Fibroblast of skin of right quadriceps (primary cell): ENCODE data around the gene UNC45B.
"Not testable (repeated sequence)": the region's sequence is repeated elsewhere in the genome, so short reads cannot be mapped to it uniquely, and the experiment has no call there.

ENCODE experiments used
- DNase-seq: peaks from one replicate; pipeline ENCODE4 v3.0.0-alpha.2; 2013

Gene UNC45B, protein sequence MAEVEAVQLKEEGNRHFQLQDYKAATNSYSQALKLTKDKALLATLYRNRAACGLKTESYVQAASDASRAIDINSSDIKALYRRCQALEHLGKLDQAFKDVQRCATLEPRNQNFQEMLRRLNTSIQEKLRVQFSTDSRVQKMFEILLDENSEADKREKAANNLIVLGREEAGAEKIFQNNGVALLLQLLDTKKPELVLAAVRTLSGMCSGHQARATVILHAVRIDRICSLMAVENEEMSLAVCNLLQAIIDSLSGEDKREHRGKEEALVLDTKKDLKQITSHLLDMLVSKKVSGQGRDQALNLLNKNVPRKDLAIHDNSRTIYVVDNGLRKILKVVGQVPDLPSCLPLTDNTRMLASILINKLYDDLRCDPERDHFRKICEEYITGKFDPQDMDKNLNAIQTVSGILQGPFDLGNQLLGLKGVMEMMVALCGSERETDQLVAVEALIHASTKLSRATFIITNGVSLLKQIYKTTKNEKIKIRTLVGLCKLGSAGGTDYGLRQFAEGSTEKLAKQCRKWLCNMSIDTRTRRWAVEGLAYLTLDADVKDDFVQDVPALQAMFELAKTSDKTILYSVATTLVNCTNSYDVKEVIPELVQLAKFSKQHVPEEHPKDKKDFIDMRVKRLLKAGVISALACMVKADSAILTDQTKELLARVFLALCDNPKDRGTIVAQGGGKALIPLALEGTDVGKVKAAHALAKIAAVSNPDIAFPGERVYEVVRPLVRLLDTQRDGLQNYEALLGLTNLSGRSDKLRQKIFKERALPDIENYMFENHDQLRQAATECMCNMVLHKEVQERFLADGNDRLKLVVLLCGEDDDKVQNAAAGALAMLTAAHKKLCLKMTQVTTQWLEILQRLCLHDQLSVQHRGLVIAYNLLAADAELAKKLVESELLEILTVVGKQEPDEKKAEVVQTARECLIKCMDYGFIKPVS

DNA sequence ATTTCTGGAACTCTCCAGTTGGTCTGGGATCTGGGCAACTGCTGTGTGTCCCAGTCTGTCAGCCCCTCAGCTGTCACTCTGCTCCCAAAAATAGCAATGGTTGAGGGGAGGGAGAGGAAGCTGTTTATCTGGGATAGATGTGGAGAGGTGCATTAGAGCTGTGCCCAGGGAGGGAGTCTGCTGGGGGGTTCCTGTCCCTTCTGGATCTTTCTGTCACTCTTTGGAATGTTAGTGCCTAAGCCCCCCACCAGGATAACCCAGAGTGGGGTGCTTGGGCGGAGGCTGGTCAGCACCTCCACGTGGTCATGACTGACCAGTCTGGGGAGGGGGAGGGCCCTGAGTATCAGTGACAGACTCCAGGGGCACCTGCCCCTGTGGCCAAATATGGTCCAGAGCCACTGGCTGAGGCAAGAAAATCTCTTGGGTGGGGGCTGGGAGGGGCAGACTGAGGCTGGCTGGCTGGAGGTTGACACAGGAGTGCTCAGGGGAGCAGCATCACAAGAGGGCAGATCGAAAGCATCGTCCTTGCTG, at the start of gene UNC45B:
UNC45B (plus strand) TSS at position 443 of the 531 bp plus-strand sequence. CDS start 447 bp downstream, outside the sequence.
- no peak for DNase-seq

DNA sequence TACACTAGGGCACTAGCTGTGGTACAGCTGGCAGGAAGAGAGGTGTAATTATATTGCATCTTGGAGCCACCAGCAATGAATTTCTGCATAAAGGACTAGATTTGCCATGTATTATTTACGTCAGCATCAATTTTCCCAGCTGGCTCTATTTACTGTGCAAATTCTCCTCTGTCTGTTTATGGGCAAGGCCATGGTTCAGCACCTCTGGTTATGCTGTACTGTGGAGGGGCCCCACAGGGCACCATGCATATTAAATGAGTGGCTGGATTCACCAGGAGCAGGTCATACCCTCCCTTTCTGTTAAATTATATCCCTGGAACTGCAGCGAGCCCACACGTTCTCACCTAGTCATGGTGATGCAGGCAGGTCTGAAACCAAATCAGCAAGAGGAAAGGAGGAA, 47.7 kb upstream of the UNC45B start:
- no peak for DNase-seq

- no peak for DNase-seq
Observed at GRCh38 chr17:35101036-35101435, 46.6 kb upstream of the UNC45B start.

- no peak for DNase-seq
Observed at GRCh38 chr17:35101725-35102124, 45.9 kb upstream of the UNC45B start.

- no peak for DNase-seq
Observed at GRCh38 chr17:35103271-35103670, 44.3 kb upstream of the UNC45B start.

DNA sequence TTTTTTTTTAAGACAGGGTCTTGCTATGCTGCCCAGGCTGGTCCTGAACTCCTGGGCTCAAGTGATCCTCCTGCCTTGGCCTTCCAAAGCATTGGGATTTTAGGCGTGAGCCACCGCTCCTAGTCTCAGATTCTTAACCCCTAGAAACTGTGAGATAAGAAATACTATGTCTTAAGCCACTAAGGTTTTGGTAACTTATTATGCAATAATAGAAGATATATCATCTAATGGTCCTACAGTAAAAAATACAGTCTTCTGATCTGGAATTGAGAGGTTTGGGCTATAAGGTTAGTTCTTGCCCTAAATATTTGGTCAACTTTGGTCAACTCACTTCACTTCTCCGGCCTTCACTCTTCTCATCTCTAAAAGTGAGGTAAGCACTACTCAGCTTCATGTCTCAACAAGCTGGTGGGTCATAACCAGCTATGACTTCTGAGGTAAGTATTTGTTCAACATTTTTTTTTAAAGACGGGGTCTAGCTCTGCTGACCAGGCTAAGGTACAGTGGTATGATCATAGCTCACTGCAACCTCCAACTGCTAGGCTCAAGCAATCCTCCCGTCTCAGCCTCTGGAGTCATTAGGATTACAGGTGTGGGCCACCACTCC, 42.7 kb upstream of the UNC45B start:
- no peak for DNase-seq

- not testable (repeated sequence) for DNase-seq
Observed at GRCh38 chr17:35110791-35111190, 36.8 kb upstream of the UNC45B start.

GRCh38 chr17:35116845-35117244, 30.8 kb upstream of the UNC45B start:
- no peak for DNase-seq

- DNase-seq, result peak; percentile 29
Observed at GRCh38 chr17:35117984-35118383, 29.6 kb upstream of the UNC45B start.

DNA sequence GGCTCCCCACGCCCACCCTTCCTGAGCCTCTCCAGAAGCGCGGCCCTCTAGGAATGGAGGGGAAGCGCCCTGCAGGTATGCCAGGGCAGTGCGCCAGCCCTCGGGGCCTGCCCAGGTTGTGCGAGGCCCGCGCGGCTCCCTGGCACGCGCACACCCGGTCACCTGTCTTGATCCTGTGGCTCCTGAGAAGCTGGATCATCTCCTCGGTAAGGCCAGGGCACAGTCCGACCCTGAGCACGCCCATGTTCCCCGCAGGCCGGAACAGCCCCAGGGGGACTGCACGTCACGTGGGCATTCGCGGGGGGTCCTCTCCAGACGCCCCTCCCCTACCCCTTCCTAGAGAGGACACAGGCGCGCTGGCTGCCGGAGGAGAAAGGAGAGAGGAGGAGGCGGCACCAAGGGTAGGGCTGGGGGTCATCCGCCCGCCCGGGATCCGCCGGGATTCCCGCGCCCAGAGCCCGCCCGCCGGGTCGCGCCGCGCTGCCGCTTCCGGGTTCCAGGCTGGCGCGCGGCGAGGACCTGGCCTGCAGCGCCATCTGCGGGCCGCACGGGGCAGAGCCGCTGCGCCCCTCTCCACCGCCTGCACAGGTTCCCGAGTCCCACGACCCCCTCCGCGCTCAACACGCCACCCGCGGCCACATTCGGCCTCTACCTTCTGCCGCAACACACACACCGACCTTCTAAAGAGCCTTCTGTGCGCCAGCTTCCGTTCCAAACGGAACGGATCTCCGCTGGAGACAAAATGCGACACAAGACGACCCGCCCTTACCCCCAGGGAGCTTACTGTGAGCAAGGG, 28.0 kb upstream of the UNC45B start, which contains the start of gene RAD51D:
RAD51D (minus strand) TSS at position 491 of the 796 bp plus-strand sequence; CDS start at position 244, 247 bp downstream.
- peak; percentile 69 for DNase-seq

DNA sequence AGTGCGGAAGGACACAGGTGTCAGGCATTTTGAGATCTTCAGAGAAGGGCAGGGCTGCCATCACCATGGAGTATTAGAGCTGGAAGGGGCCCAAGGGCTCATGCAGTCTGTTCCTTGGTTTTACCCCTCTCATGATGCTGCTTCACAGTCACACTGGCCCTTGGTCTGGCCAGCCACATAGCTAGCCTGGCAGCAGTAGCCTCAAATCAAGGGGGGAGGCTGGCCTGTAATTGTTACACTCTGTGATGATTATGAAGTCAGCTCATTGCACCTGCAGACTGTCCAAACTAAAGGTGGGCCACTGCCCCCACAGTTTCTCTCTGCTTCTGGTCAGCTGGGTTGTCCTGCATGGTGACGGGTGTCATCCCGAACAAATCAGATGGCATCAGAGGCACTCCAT, 26.3 kb upstream of the UNC45B start, which contains the start of gene FNDC8:
FNDC8 (plus strand) TSS at position 301 of the 400 bp plus-strand sequence; CDS start at position 380, 79 bp downstream.
- no peak for DNase-seq

DNA sequence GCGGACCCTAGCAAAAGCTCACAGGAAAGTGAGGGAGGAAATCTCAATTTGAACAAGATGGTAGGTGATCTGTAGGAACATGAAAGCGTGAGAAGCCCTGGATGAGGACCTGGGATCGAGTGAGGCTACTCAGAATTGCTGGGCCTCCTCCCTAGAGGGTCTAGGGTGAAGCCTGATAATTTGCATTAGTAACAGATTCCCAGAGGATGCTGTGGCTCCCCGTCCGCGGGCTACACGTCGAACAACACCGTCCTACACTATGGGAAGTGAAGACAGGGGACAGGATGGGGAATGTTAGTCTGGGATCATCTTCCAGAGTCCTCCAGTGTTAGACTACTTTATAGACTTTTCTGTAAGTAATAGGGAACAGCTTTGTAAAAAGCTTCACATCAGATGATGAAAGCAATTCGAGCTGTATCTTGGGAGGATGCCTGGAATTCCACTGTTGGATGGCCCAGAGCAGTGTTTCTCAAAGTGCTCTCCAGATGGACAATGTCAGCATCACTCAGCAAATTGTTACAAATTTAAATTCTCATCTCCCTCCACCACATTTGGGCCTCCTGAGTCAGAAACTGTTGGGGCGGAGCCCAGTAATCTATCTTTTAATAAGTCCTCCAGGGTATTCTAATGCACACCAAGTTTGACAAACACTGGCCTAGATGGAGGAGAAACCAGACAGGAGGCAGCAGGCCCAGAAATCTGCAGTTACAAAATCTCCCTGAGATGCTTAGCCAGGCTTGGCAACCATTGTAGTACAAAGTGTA, 19.7 kb upstream of the UNC45B start:
- peak; percentile 60 for DNase-seq

GRCh38 chr17:35129154-35129972, 18.3 kb upstream of the UNC45B start:
- no peak for DNase-seq

- DNase-seq, result no peak
Observed at GRCh38 chr17:35129973-35130351, 17.7 kb upstream of the UNC45B start.

GRCh38 chr17:35130392-35130791, 17.2 kb upstream of the UNC45B start:
- DNase-seq, result no peak

DNA sequence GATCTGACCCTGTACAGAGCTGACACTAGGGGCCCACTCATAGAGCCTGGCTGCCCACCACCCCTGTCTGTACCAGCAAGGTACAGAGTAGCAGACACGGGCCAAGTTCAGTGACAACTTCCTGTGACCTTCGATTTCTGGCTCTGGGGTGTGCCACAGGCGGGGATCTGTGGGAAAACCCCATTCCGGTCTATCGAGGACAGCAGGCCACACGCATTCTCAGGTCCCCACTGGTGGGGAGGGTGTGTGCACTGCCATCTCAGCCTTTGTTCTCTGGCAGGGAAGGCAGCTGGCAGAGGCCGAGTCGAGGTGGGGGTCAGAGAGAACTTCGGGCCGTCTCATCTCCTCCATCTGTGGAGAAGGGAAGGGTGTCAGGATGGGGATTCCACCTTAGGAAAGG, 15.5 kb upstream of the UNC45B start:
- DNase-seq, result no peak

- no peak for DNase-seq
Observed at GRCh38 chr17:35132816-35133550, 14.6 kb upstream of the UNC45B start.

DNA sequence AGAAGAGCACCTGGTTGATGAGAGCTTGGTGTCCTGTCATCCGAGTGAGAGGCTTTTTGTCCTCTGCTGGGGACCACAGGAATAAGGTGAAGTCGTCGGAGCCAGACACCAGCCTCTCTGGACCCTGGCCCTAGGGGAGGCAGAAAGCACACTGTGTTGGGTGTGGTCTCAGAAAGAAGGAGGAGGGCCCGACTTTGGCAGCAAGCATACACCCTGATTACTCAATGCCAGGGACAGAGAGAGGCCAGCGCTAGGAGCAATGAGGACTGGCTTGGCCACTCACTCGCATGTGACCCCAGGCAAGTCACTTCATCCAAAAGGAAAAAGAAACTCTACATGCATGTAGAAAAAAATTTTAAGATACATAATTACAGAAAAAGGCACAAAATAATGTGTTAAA, 12.3 kb upstream of the UNC45B start:
- DNase-seq, result no peak

GRCh38 chr17:35138218-35138617, 9.4 kb upstream of the UNC45B start:
- no peak for DNase-seq
